ENCODE data around the gene HIVEP3.

The HIVEP3 gene

DNA sequence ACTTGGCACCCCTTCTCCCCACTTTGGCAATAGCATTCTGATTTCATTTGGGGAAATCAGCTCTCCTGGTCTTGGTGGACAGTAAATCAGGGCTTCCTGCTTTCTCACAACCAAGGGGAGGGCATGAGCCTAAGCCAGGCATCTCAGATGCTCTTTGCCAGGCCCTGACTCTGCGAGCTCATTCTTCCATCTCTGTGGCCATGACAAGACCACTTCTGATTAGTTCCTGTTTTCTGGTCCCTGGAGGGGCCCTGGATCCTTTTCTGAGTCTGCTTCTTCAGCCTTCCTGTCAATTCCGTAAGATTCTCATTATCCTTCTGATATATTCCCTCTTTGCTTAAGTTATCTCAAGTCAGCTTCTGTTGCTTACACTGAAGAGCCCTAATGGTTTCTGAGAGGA is 210.4 kb downstream of the HIVEP3 start:
- Histone ChIP-seq H3K27ac (ENCODE audit: low read depth, low read length) (no peak overlapping the region), H3K4me1 (ENCODE audit: control insufficient read depth in 5 of 5, insufficient read depth in 5 of 5, low read length in 5 of 5) (peaks cover 0 to 41% (median 22%) of the 10 kb centered on the region in 5 donors), H3K4me3 (ENCODE audit: low read depth in 1 of 5, low read length in 5 of 5) (no peak overlapping the region), H3K9me3 (ENCODE audit: control insufficient read depth in 5 of 5, low read length in 5 of 5) (peaks cover 0 to 2% (median 0%) of the 10 kb centered on the region in 5 donors), H3K9ac (ENCODE audit: low read length in 5 of 5) (no peak overlapping the region), H3K27me3 (ENCODE audit: control insufficient read depth in 5 of 5, insufficient read depth in 4 of 5, low read length in 5 of 5) (no peaks in the 10 kb centered on the region), H3K36me3 (ENCODE audit: control insufficient read depth in 5 of 5, insufficient read depth in 5 of 5, low read length in 5 of 5) (no peaks in the 10 kb centered on the region)

DNA sequence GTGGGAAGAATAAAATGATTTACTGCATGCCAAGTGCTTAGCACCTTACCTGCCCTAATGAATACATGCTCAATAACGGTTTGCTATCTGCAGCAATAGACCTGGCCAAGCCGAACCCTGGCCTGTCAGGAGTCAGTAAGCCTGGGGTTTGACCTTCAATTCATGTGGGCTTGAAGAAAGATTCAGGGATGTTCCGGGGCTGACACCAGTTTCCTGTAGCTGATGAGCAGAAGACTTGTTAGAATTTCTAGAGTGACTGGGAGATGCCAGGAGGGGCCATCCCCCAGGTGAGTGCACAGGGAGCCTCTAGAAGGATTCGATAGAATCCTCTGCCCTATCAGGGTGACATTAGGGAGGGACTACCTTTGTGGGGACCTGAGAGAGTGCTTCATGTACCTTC is 210.9 kb downstream of the HIVEP3 start:
- no peak overlapping the region for H3K9ac ChIP-seq (ENCODE audit: low read length in 5 of 5)
- peaks cover 0 to 36% (median 17%) of the 10 kb centered on the region in 5 donors for H3K4me1 ChIP-seq (ENCODE audit: control insufficient read depth in 5 of 5, insufficient read depth in 5 of 5, low read length in 5 of 5)
- H3K27ac ChIP-seq (ENCODE audit: low read depth, low read length), result no peak overlapping the region
- peaks cover 0 to 2% (median 0%) of the 10 kb centered on the region in 5 donors for H3K9me3 ChIP-seq (ENCODE audit: control insufficient read depth in 5 of 5, low read length in 5 of 5)
- H3K4me3 ChIP-seq (ENCODE audit: low read depth in 1 of 5, low read length in 5 of 5), result no peak overlapping the region
- H3K36me3 ChIP-seq (ENCODE audit: control insufficient read depth in 5 of 5, insufficient read depth in 5 of 5, low read length in 5 of 5), result no peaks in the 10 kb centered on the region
- H3K27me3 ChIP-seq (ENCODE audit: control insufficient read depth in 5 of 5, insufficient read depth in 4 of 5, low read length in 5 of 5), result no peaks in the 10 kb centered on the region

DNA sequence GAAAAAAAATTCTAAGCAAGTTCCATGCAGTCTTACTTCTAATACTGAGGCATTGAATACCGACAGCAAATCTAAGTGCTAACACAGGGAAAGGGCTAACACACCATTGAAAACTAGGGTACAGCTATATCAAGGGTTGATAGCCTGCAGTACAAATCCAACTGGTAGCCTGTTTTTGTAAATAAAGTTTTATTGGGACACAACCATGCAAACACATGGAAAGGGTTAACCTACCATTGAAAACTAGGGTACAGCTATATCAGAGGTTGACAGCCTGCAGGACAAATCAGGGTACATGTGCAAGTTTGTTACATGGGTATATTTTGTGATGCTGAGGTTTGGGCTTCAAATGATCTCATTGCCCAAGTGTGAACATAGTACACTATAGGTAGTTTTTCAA is 212.9 kb downstream of the HIVEP3 start:
- H3K9ac ChIP-seq (ENCODE audit: low read length in 5 of 5), result no peak overlapping the region
- H3K4me1 ChIP-seq (ENCODE audit: control insufficient read depth in 5 of 5, insufficient read depth in 5 of 5, low read length in 5 of 5), result peaks cover 0 to 32% (median 17%) of the 10 kb centered on the region in 5 donors
- no peak overlapping the region for H3K27ac ChIP-seq (ENCODE audit: low read depth, low read length)
- peaks cover 0 to 2% (median 0%) of the 10 kb centered on the region in 5 donors for H3K9me3 ChIP-seq (ENCODE audit: control insufficient read depth in 5 of 5, low read length in 5 of 5)
- H3K36me3 ChIP-seq (ENCODE audit: control insufficient read depth in 5 of 5, insufficient read depth in 5 of 5, low read length in 5 of 5), result no peaks in the 10 kb centered on the region
- H3K27me3 ChIP-seq (ENCODE audit: control insufficient read depth in 5 of 5, insufficient read depth in 4 of 5, low read length in 5 of 5), result no peaks in the 10 kb centered on the region
- no peak overlapping the region for H3K4me3 ChIP-seq (ENCODE audit: low read depth in 1 of 5, low read length in 5 of 5)

DNA sequence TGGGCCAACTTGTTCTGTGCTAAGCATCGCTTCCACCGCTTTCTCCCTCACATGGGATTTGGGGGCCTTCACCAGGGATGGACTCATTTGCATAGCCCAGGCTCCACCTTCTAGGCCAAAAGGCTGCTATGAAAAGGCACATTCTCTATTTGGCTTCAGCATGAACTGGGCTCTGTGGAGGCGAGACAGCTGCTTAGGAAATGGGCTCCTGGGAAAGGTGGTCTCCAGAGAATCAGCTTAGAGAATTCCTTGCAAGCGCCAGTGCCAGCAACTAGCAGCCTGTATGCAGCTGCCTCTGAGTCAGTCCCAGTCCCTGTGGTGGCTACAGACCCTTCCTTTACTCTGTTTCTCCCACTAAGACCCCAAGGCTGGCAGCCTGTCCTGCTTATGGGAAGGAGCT is 214.5 kb downstream of the HIVEP3 start:
- H3K36me3 ChIP-seq (ENCODE audit: control insufficient read depth in 5 of 5, insufficient read depth in 5 of 5, low read length in 5 of 5), result no peaks in the 10 kb centered on the region
- peaks cover 0 to 34% (median 14%) of the 10 kb centered on the region in 5 donors for H3K4me1 ChIP-seq (ENCODE audit: control insufficient read depth in 5 of 5, insufficient read depth in 5 of 5, low read length in 5 of 5)
- H3K27ac ChIP-seq (ENCODE audit: low read depth, low read length), result no peak overlapping the region
- peaks cover 0 to 2% (median 0%) of the 10 kb centered on the region in 5 donors for H3K9me3 ChIP-seq (ENCODE audit: control insufficient read depth in 5 of 5, low read length in 5 of 5)
- no peaks in the 10 kb centered on the region for H3K27me3 ChIP-seq (ENCODE audit: control insufficient read depth in 5 of 5, insufficient read depth in 4 of 5, low read length in 5 of 5)
- H3K4me3 ChIP-seq (ENCODE audit: low read depth in 1 of 5, low read length in 5 of 5), result no peak overlapping the region
- no peak overlapping the region for H3K9ac ChIP-seq (ENCODE audit: low read length in 5 of 5)

DNA sequence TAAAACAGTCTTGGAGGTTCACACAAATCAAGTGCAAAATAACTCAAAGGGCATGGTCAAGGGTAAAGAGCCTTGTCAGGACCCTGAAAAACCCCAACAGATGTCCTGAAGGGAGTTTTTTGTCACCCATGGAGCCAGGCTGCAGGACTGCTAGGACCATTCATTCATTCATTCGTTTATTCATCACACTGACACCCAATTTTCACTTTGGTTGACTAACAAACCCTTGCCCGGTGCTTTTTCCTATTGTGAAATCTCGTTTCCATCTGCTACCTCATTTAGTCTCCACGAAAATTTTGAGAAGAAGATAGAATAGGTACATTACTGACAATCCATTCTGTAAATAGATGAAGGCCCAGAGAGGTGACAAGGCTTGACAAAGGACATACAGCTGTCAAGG is 216.0 kb downstream of the HIVEP3 start:
- no peak overlapping the region for H3K4me3 ChIP-seq (ENCODE audit: low read depth in 1 of 5, low read length in 5 of 5)
- peaks cover 0 to 29% (median 13%) of the 10 kb centered on the region in 5 donors for H3K4me1 ChIP-seq (ENCODE audit: control insufficient read depth in 5 of 5, insufficient read depth in 5 of 5, low read length in 5 of 5)
- H3K9me3 ChIP-seq (ENCODE audit: control insufficient read depth in 5 of 5, low read length in 5 of 5), result no peaks in the 10 kb centered on the region
- no peaks in the 10 kb centered on the region for H3K36me3 ChIP-seq (ENCODE audit: control insufficient read depth in 5 of 5, insufficient read depth in 5 of 5, low read length in 5 of 5)
- H3K27ac ChIP-seq (ENCODE audit: low read depth, low read length), result no peak overlapping the region
- no peak overlapping the region for H3K9ac ChIP-seq (ENCODE audit: low read length in 5 of 5)
- H3K27me3 ChIP-seq (ENCODE audit: control insufficient read depth in 5 of 5, insufficient read depth in 4 of 5, low read length in 5 of 5), result no peaks in the 10 kb centered on the region

DNA sequence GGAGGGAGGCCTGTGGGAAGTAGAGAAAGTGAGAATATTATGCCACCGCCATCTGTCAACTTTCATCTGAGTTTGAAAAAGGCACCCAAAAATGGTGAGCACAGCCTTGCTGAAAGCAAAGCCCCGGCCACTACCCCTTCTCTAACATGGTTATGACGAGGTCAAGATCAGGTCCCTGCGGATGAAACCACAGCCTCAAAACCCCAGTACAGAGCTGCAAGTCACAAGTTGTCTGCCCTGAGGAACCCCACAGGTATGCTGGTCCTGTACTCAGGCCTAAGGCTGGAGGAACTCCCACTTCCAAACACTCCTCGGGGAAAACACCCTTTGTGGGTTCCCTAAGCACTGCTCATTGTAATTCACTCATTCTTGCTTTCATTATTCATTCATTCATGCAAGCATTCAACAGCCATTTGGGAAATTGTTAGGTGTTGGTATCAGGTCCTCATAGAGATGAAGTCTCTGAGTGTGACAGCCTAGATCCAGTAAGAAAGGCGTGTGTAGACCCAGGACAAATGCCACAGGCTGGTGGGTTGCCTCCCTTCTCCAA is 217.7 kb downstream of the HIVEP3 start:
- H3K9ac ChIP-seq (ENCODE audit: low read length in 5 of 5), result no peak overlapping the region

DNA sequence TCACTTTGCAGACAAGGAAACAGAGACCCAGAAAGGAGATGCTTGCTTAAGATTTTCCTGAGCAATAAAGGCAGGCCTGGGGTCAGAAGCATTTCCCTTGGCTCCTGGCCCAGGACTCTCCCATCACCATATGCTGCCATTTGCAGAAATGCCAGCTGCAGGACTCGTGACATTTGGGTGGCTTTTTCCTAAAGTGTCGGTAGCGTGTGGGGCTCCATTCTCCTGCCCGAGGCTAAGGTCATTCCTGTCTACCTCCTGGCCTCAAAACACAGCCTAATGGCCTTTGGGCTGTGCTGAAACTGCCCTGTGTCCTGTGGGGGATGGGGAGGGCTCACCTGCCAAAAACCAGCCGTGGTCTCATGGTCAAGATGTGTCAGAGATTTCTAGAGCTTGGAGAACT is 218.1 kb downstream of the HIVEP3 start:
- H3K27me3 ChIP-seq (ENCODE audit: control insufficient read depth in 5 of 5, insufficient read depth in 4 of 5, low read length in 5 of 5), result no peaks in the 10 kb centered on the region

More for the DNA sequence above, 217.7 kb downstream of the HIVEP3 start:
- no peaks in the 10 kb centered on the region for H3K36me3 ChIP-seq (ENCODE audit: control insufficient read depth in 5 of 5, insufficient read depth in 5 of 5, low read length in 5 of 5)
- H3K27ac ChIP-seq (ENCODE audit: low read depth, low read length), result no peak overlapping the region
- peaks cover 0 to 29% (median 13%) of the 10 kb centered on the region in 5 donors for H3K4me1 ChIP-seq (ENCODE audit: control insufficient read depth in 5 of 5, insufficient read depth in 5 of 5, low read length in 5 of 5)
- H3K4me3 ChIP-seq (ENCODE audit: low read depth in 1 of 5, low read length in 5 of 5), result no peak overlapping the region
- H3K9me3 ChIP-seq (ENCODE audit: control insufficient read depth in 5 of 5, low read length in 5 of 5), result no peaks in the 10 kb centered on the region
- H3K27me3 ChIP-seq (ENCODE audit: control insufficient read depth in 5 of 5, insufficient read depth in 4 of 5, low read length in 5 of 5), result no peaks in the 10 kb centered on the region

DNA sequence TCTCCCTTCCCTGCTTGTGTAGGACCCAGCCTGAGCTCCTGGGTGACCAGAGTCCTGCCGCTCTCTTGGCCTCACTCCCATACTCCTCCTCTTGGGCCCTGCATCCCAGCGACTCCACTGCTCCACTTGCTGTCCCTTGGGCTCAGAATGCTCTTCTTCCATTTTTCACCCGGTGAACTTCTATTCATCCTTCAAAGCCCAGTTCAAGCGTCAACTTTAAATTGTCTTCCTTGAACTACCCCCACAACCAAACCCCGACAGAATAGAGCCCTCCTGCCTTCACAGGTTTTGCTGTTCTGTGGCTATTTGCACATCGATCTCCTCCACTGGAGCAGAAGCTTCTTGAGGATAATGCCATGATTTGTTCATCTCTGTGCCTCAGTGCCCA is 218.9 kb downstream of the HIVEP3 start:
- H3K9ac ChIP-seq (ENCODE audit: low read length in 5 of 5), result no peak overlapping the region
- H3K4me3 ChIP-seq (ENCODE audit: low read depth in 1 of 5, low read length in 5 of 5), result no peak overlapping the region
- no peaks in the 10 kb centered on the region for H3K27me3 ChIP-seq (ENCODE audit: control insufficient read depth in 5 of 5, insufficient read depth in 4 of 5, low read length in 5 of 5)
- H3K27ac ChIP-seq (ENCODE audit: low read depth, low read length), result no peak overlapping the region
- H3K36me3 ChIP-seq (ENCODE audit: control insufficient read depth in 5 of 5, insufficient read depth in 5 of 5, low read length in 5 of 5), result no peaks in the 10 kb centered on the region
- peaks cover 0 to 25% (median 14%) of the 10 kb centered on the region in 5 donors for H3K4me1 ChIP-seq (ENCODE audit: control insufficient read depth in 5 of 5, insufficient read depth in 5 of 5, low read length in 5 of 5)
- H3K9me3 ChIP-seq (ENCODE audit: control insufficient read depth in 5 of 5, low read length in 5 of 5), result no peaks in the 10 kb centered on the region

More for the DNA sequence above, 218.1 kb downstream of the HIVEP3 start:
- no peak overlapping the region for H3K9ac ChIP-seq (ENCODE audit: low read length in 5 of 5)
- peaks cover 0 to 25% (median 13%) of the 10 kb centered on the region in 5 donors for H3K4me1 ChIP-seq (ENCODE audit: control insufficient read depth in 5 of 5, insufficient read depth in 5 of 5, low read length in 5 of 5)
- H3K36me3 ChIP-seq (ENCODE audit: control insufficient read depth in 5 of 5, insufficient read depth in 5 of 5, low read length in 5 of 5), result no peaks in the 10 kb centered on the region
- no peak overlapping the region for H3K4me3 ChIP-seq (ENCODE audit: low read depth in 1 of 5, low read length in 5 of 5)
- H3K9me3 ChIP-seq (ENCODE audit: control insufficient read depth in 5 of 5, low read length in 5 of 5), result no peaks in the 10 kb centered on the region
- no peak overlapping the region for H3K27ac ChIP-seq (ENCODE audit: low read depth, low read length)

DNA sequence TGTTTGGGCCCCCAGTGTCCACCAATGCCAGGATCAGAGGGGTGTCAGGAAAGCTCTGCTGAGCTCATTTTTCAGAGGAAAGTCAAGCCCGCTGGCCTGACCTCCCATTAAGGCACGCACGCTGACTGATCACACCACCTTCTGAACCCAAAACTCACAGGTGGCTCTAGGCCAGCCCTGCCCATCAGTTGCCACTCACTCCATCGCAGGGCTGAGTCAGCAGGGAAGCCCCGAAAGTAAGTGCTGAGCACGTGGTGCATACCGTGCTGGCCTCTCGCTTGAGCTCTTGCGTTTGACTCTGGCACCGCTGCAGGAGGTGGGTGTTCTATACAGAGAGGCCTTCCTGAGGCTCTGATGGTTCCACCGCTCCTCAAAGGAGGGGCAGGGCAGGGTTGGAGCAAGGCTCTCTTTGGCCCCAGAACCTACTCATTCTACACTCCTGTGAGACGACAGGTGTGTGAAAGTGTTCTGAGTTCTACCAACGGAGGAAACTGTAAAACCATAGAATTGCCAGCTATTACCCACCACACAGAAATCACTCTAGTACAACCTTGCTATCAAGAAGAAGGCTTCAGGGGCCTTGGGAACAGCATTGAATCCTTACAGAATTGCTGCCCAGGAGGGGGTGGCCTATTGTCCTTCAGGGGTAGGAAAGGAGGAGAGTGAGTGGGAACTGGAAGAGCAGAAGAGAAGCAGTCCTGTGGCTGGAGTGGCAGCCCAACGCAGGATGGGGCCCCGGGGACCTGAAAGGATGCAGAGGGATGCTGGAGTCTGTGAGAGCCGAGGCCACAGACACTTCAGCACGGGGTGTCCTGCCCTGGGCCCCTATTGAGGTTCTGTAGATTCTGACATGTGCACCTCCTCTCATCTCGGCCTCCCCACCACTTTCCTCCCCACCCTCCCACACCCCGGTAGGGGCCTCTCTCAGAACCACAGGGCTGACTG is 219.5 kb downstream of the HIVEP3 start:
- H3K9me3 ChIP-seq (ENCODE audit: control insufficient read depth in 5 of 5, low read length in 5 of 5), result no peaks in the 10 kb centered on the region
- H3K9ac ChIP-seq (ENCODE audit: low read length in 5 of 5), result no peak overlapping the region
- H3K4me1 ChIP-seq (ENCODE audit: control insufficient read depth in 5 of 5, insufficient read depth in 5 of 5, low read length in 5 of 5), result peaks cover 0 to 23% (median 8%) of the 10 kb centered on the region in 5 donors
- no peak overlapping the region for H3K27ac ChIP-seq (ENCODE audit: low read depth, low read length)
- no peak overlapping the region for H3K4me3 ChIP-seq (ENCODE audit: low read depth in 1 of 5, low read length in 5 of 5)
- no peaks in the 10 kb centered on the region for H3K36me3 ChIP-seq (ENCODE audit: control insufficient read depth in 5 of 5, insufficient read depth in 5 of 5, low read length in 5 of 5)
- H3K27me3 ChIP-seq (ENCODE audit: control insufficient read depth in 5 of 5, insufficient read depth in 4 of 5, low read length in 5 of 5), result no peaks in the 10 kb centered on the region

DNA sequence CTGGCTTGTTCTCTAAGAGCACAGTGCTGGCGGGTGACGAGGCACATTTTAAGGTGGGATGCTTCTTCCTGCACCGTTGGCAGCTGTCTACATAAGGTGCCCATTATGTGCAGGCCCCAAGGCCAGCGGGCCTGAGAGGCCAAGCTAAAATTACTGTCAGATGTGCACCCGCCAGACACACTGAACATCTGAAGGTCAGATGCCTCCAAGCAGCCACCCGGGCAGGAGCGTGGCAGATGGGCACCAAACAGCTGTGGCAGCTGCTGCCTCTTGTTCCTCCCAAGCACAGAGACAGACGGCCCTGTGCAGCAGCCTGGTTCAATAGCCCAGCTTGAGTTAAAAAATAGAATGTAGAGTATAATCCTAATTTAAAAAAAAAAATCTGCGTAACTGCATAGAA is 222.3 kb downstream of the HIVEP3 start:
- no peaks in the 10 kb centered on the region for H3K27me3 ChIP-seq (ENCODE audit: control insufficient read depth in 5 of 5, insufficient read depth in 4 of 5, low read length in 5 of 5)
- H3K9ac ChIP-seq (ENCODE audit: low read length in 5 of 5), result no peak overlapping the region
- H3K4me1 ChIP-seq (ENCODE audit: control insufficient read depth in 5 of 5, insufficient read depth in 5 of 5, low read length in 5 of 5), result peaks cover 0 to 24% (median 6%) of the 10 kb centered on the region in 5 donors
- no peaks in the 10 kb centered on the region for H3K9me3 ChIP-seq (ENCODE audit: control insufficient read depth in 5 of 5, low read length in 5 of 5)
- H3K27ac ChIP-seq (ENCODE audit: low read depth, low read length), result no peak overlapping the region
- no peak overlapping the region for H3K4me3 ChIP-seq (ENCODE audit: low read depth in 1 of 5, low read length in 5 of 5)
- no peaks in the 10 kb centered on the region for H3K36me3 ChIP-seq (ENCODE audit: control insufficient read depth in 5 of 5, insufficient read depth in 5 of 5, low read length in 5 of 5)

Data from subcutaneous abdominal adipose tissue (tissue), 5 donors.